NOMO-1 treated with dmso at 0.1 percent for 144 hours (cell line): ENCODE results near the gene CALHM2.

Experiments
- DNase-seq: peaks from one replicate; lab custom pipeline; 2025; ENCODE audit not compliant: unreplicated experiment; lab: John Stamatoyannopoulos, UW

The CALHM2 gene

GRCh38 chr10:103476046-103476768, 24.0 kb upstream of the CALHM2 start:
- peak; percentile 38 for DNase-seq

- no peak for DNase-seq
Observed at GRCh38 chr10:103475437-103475836, 23.3 kb upstream of the CALHM2 start.

- DNase-seq, result no peak
Observed at GRCh38 chr10:103474077-103474476, 21.9 kb upstream of the CALHM2 start.

GRCh38 chr10:103473261-103473671, 21.1 kb upstream of the CALHM2 start:
- DNase-seq, result no peak

- peak; percentile 59 for DNase-seq
Observed at GRCh38 chr10:103472005-103472404, 19.8 kb upstream of the CALHM2 start.

GRCh38 chr10:103470761-103471653, 18.8 kb upstream of the CALHM2 start:
- peak; percentile 86 for DNase-seq

- DNase-seq, result no peak
Observed at GRCh38 chr10:103469201-103469600, 17.0 kb upstream of the CALHM2 start.

GRCh38 chr10:103467406-103467805, 15.2 kb upstream of the CALHM2 start:
- DNase-seq, result no peak

- no peak for DNase-seq
Observed at GRCh38 chr10:103466734-103467133, 14.6 kb upstream of the CALHM2 start.

GRCh38 chr10:103465411-103466179, 13.4 kb upstream of the CALHM2 start:
- DNase-seq, result no peak

- no peak for DNase-seq
Observed at GRCh38 chr10:103463499-103463898, 11.3 kb upstream of the CALHM2 start.

- no peak for DNase-seq
Observed at GRCh38 chr10:103459615-103460014, 7.4 kb upstream of the CALHM2 start.

GRCh38 chr10:103458720-103459119, 6.5 kb upstream of the CALHM2 start, which contains the start of gene CALHM1:
CALHM1 (minus strand) TSS chr10:103458900; CDS start chr10:103458751, 149 bp downstream.
- no peak for DNase-seq

- no peak for DNase-seq
Observed at GRCh38 chr10:103457896-103458583, 5.9 kb upstream of the CALHM2 start.

GRCh38 chr10:103457176-103457712, 5.1 kb upstream of the CALHM2 start:
- no peak for DNase-seq

- DNase-seq, result no peak
Observed at GRCh38 chr10:103456074-103456660, 4.0 kb upstream of the CALHM2 start.

GRCh38 chr10:103455235-103455634, 3.1 kb upstream of the CALHM2 start:
- no peak for DNase-seq

GRCh38 chr10:103454026-103454425, 1.9 kb upstream of the CALHM2 start:
- no peak for DNase-seq

- DNase-seq, result no peak
Observed at GRCh38 chr10:103452506-103453230, 498 bp upstream of the CALHM2 start.
